HG02798 (cell line): ENCODE measurements around the gene CCDC71.

ENCODE experiments used
- ATAC-seq: cut with Tn5 transposase; IDR thresholded peaks from one replicate; pipeline ENCODE4 v1.9.1; 2021; ENCODE audit warnings: mild to moderate bottlenecking; ENCODE audit not compliant: unreplicated experiment, poor library complexity

Gene CCDC71

GRCh38 chr3:49171119-49171774 is 5.1 kb upstream of the CCDC71 start, which contains the start of gene KLHDC8B:
Gene KLHDC8B (plus strand): TSS chr3:49171598. CDS start chr3:49172770, 1,172 bp downstream.
- ATAC-seq, result peak; percentile 60

GRCh38 chr3:49170744-49171118 is 4.6 kb upstream of the CCDC71 start:
- ATAC-seq, result no peak

- ATAC-seq, result no peak
Measured at GRCh38 chr3:49166752-49167556, 823 bp upstream of the CCDC71 start.

DNA sequence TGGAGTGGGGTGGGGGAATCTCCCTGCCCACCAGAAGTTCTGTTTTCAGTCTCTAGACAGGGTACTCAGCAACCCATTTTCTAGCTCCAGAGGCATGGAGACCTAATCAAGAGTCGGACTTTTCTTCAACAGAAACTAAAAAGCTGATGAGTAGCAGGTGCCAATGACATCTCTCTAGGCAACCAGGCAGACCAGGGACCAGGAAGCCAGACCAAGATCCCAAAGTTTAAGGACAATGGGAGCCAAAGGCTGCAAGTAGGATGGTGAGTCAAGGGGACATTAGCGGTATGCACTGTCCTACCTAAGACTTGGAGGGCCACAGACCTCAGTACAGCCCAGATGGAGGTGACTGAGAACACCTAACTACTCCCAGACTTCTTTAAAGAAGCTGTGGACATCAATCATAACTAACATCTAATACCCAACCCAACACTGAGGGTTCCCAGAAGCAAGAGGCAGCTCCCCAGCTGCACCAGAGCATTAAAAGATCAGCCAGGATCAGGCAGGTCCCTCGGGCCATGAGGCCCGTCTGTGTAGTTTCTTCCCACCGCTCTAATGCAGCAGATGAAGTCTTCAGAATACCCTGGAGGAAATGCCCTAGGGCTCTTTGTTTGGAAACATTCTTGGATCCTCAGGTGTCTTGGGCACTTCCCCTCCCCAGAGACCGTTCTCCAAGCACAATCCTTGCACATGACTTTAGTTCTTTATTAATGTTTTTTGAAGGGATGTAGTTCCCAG is 979 bp downstream of the CCDC71 start:
- no peak for ATAC-seq

DNA sequence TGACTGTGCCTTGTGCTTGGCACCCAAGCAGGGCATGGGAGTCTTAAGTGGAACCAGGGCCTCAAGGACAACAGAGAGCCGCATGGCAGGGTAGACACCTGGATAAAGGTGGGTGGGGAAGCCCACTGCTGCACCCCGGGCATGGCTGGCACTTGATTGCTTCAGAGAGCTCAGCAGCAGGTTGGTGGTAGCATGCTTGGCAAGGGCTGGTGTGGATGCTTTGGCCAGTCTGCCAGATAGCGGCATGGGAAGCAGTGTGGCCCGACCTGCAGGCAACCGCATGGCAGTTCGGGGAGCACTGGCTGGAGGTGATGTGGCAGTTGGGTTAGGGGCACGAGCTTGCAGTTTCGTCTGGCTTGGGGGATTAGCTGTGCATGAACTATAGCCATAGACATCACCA is 2.5 kb downstream of the CCDC71 start:
- no peak for ATAC-seq

- ATAC-seq, result no peak
Measured at GRCh38 chr3:49162751-49163419, 3.2 kb downstream of the CCDC71 start.

- no peak for ATAC-seq
Measured at GRCh38 chr3:49161808-49162530, 4.2 kb downstream of the CCDC71 start.

DNA sequence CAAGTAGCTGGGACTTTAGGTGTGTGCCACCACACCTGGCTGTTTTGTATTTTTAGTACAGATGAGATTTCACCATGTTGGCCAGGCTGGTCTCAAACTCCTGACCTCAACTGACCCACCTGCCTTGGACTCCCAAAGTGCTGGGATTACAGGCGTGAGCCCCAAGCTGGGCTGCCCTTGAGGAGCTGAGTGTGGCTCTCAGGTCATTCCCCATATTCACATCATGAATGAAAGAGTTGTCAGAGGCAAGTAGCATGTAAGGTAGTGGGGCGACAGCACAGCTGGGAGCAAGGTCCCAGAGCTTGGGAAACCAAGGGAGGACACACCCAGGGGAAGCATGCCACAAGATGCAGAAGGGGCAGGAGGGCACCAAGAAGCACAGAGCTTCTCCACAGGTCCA is 4.9 kb downstream of the CCDC71 start:
- no peak for ATAC-seq

- no peak for ATAC-seq
Measured at GRCh38 chr3:49158792-49159191, 7.3 kb downstream of the CCDC71 start.

GRCh38 chr3:49158103-49158709 is 7.9 kb downstream of the CCDC71 start:
- ATAC-seq, result no peak

DNA sequence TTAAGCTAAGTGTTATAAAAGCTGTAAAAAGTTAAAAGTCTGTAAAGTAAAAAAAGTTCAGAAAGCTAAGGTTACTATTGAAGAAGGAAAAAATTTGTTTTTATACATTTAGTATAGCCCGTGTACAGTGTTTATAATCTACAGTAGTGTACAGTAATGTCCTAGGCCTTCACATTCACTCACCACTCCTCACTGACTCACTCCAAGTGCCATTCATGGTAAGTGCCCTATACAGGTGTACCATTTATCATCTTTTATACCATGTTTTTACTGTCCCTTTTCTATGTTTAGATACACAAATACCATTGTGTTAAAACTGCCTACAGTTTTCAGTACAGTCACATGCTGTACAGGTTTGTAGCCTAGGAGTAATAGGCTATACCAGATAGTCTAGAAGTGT is 8.8 kb downstream of the CCDC71 start:
- no peak for ATAC-seq

GRCh38 chr3:49153349-49153912 is 12.7 kb downstream of the CCDC71 start:
- ATAC-seq, result no peak

DNA sequence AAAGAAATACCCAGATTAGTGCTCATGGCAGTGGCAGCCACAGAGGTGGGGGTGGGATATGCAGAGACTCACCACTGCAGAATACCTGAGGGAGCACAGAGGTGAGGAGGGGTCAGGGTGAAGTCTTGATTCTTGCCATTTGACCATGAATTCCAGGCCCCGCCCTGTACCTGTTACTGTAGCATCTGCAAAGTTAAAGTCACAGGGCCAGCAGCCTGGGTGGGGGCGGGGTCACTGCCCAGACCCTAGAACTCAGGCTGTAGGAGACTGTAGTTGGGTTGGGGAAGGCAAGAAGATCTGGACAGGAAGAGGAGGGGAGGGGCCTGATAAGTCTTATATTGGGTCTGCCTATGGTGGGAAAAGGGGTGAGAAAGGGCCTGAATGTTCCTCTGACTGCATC is 14.5 kb downstream of the CCDC71 start:
- ATAC-seq, result no peak

DNA sequence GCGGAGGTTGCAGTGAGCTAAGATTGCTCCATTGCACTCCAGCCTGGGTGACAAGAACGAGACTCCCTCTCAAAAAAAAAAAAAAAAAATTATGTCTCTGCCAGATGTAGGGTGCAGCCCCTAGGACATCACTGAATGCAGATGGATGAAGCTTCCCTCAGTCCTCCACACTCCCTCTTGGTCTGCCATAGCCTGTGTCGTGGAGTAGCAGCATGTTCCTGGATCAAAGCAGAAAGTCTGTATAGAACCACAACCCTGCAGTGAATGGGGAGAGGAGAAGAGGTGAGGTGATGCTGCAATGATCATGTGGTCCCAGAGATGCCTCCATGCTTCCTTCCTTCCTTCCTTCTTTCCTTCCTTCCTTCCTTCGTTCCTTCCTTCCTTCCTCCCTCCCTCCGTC is 18.0 kb downstream of the CCDC71 start:
- no peak for ATAC-seq

- ATAC-seq, result no peak
Measured at GRCh38 chr3:49140080-49140479, 26.1 kb downstream of the CCDC71 start.

GRCh38 chr3:49135499-49135898 is 30.6 kb downstream of the CCDC71 start:
- no peak for ATAC-seq

GRCh38 chr3:49134471-49135265 is 31.5 kb downstream of the CCDC71 start:
- ATAC-seq, result no peak

- ATAC-seq, result no peak
Measured at GRCh38 chr3:49133226-49133951, 32.7 kb downstream of the CCDC71 start.
